ENCODE measurements around the gene ENDOV. TPM values are rescaled to one million over a fixed set of nuclear protein-coding genes. Genes with fewer than 3 reads are reported as not detected.

ENDOV gene
- 10 to 100 TPM; 20.6 TPM for total RNA-seq
- 10 to 100 TPM in 1 of 3 donors, 1 to 10 TPM in 2; 7.5 to 10.3 (median 9.5) TPM for polyA plus RNA-seq
- total RNA-seq, result 5.9 to 17.2 (median 9.5) reads per million in 6 experiments

DNA sequence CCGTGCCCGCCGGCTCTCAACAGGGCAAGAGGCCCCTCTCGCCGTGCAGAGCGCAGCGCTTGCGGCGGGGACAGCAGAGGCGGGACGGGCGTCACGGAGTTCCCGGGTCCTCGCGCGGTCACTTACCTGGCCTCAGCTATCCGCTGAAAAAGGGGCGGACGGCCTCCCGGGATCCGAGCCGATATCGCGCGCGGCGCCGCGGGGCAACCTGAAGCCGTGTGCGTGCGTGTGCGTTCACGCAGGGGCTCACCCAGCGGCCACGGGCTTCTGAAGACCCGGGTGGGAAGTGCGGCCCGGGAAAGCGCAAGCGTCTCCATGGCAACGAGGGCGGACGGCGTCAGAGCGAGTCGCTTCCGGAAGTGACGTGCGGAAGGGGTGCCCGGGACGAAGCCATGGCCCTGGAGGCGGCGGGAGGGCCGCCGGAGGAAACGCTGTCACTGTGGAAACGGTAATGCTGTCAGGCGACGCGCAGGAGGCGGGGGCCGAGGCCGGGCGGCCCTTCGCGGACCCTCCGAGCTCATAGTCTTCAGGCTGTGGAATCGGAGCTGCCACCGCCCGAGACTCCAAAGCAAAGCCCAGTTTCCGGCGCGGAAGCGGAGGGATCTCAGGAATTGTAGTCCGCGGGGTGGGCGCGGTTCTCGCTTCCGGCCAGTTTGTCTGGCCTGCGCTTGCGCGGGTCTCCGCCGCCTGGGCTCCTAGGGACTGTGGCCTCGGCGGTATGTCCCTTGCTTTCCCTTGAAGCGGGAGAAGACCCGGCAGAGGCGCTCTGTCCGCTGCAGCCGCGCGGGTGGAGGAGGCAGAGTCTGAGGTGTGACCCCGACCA lies at the start of gene ENDOV:
ENDOV (plus strand) TSS at position 365 of the 823 bp plus-strand sequence; CDS start at position 393, 28 bp downstream.
- DNase-seq (peak; percentile 91 to 98 (median 95)), ATAC-seq (peak; percentile 89 to 91)
- Mint-ChIP-seq H3K4me3 (peak within 1 kb of the TSS; percentile 69 to 95 (median 88)), H3K9me3 (no peaks in the 10 kb centered on the region), H3K4me1 (peaks cover 27 to 44% (median 29%) of the 10 kb centered on the region in 4 donors), H3K27me3 (peaks cover 2 to 15% (median 5%) of the 10 kb centered on the region in 5 donors), H3K27ac (peak within 1 kb of the TSS; percentile 57 to 97 (median 90)), H3K36me3 (peaks cover 0 to 16% (median 0%) of the 10 kb centered on the region in 3 donors)
- POLR2A ChIA-PET, result interaction anchor here (1.2 to 2.0 kb wide), 3 partner anchors 9 to 39 kb away, joined by 4 to 6 read pairs (median 5); no protein-coding TSS in a partner anchor

DNA sequence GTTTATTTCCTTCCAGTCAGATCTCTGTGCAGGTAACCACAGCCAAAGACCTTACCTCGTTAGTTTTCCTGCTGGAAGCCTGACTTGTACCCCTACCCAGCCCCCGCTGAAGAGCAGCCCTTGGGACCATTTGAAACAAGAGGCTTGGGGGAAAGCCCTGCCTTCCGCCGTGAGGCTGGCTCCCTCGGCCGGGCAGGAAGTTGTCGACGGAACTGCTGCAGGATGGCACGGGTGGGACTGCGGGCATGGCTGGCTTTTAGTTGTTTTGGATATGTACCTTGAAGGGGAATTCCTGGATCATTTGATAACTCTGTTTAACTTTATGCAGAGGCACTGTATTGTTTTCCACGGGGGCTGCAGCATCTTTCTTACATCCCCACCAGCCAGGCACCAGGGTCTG lies 49.0 kb upstream of the ENDOV start:
- peak overlapping the region in 2 of 10 donors; percentile 36 to 63 for H3K27ac Mint-ChIP-seq
- peaks cover 6 to 92% (median 29%) of the 10 kb centered on the region in 3 donors for H3K36me3 Mint-ChIP-seq
- POLR2A ChIA-PET, result no interaction called here
- no peak for ATAC-seq
- no peaks in the 10 kb centered on the region for H3K9me3 Mint-ChIP-seq
- H3K4me1 Mint-ChIP-seq, result peaks cover 0 to 2% (median 0%) of the 10 kb centered on the region in 4 donors
- H3K27me3 Mint-ChIP-seq, result no peaks in the 10 kb centered on the region
- no peak overlapping the region for H3K4me3 Mint-ChIP-seq
- no peak for DNase-seq

DNA sequence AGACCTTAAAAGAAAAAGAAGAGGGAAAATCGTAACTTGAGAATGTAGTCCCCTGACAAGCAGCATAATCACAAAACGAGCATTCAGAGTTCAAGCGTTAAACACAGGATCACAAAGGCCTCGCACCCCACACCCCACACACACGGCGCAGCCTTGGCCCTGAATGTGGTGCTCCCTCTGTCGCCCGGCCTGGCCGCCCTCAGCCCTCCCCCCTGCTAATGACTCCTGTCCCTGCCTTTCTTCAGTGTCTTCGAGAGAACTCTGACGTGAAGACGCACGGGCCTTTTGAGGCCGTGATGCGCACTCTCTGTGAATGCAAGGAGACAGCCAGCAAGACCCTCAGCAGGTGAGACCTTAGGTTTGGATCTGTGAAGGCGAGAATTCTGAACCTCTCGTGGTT lies 47.5 kb upstream of the ENDOV start:
- Mint-ChIP-seq H3K36me3 (peaks cover 0 to 91% (median 19%) of the 10 kb centered on the region in 3 donors), H3K4me3 (no peak overlapping the region), H3K4me1 (no peaks in the 10 kb centered on the region), H3K27ac (peak overlapping the region in 2 of 10 donors; percentile 16 to 49), H3K27me3 (no peaks in the 10 kb centered on the region), H3K9me3 (no peaks in the 10 kb centered on the region)
- POLR2A ChIA-PET, result no interaction called here
- DNase-seq (no peak), ATAC-seq (no peak)

DNA sequence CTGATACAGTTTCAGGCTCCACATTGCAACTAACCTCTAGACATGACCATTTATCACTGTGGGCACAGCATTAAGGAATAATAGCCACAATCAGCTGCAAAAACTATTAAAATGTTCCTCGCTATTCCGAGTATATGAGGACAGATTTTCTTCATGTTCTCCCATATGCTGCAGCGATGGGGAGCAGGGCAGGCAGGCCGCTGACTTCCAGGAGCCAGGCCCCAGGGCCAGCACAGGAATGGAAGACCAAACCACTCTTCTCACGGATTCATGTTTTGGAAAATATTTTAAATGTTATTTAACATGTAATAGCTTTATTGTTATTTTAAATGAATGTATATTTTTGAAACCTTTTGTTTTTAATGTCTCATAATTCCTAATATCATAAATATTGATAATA lies 43.8 kb upstream of the ENDOV start:
- H3K27ac Mint-ChIP-seq, result peak overlapping the region in 1 of 10 donors; percentile 71
- H3K4me1 Mint-ChIP-seq, result no peaks in the 10 kb centered on the region
- DNase-seq (no peak), ATAC-seq (no peak)
- peaks cover 0 to 97% (median 40%) of the 10 kb centered on the region in 3 donors for H3K36me3 Mint-ChIP-seq
- peak overlapping the region in 1 of 10 donors; percentile 20 for H3K4me3 Mint-ChIP-seq
- no peaks in the 10 kb centered on the region for H3K27me3 Mint-ChIP-seq
- POLR2A ChIA-PET, result no interaction called here
- H3K9me3 Mint-ChIP-seq, result no peaks in the 10 kb centered on the region

DNA sequence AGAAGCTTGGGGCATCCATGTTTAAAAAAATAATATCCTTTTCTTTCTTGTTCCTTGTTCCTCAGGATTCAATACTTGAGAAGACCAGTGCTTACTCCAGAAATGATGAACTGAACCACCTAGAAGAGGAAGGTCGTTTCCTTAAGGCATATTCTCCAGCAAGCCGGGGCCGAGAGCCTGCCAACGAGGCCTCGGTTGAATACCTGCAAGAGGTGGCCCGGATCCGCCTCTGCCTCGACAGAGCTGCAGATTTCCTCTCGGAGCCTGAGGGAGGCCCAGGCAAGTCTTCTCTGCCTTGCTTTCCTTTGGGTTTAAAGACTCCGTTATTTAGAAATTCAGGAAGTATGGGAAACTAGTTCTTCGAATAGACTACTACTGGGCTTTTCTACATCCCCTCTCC lies 42.5 kb upstream of the ENDOV start:
- H3K36me3 Mint-ChIP-seq, result peaks cover 0 to 98% (median 42%) of the 10 kb centered on the region in 3 donors
- H3K27me3 Mint-ChIP-seq, result no peaks in the 10 kb centered on the region
- H3K4me3 Mint-ChIP-seq, result no peak overlapping the region
- H3K4me1 Mint-ChIP-seq, result no peaks in the 10 kb centered on the region
- no peaks in the 10 kb centered on the region for H3K9me3 Mint-ChIP-seq
- ATAC-seq (no peak), DNase-seq (no peak)
- POLR2A ChIA-PET, result no interaction called here
- peak overlapping the region in 2 of 10 donors; percentile 40 to 48 for H3K27ac Mint-ChIP-seq

DNA sequence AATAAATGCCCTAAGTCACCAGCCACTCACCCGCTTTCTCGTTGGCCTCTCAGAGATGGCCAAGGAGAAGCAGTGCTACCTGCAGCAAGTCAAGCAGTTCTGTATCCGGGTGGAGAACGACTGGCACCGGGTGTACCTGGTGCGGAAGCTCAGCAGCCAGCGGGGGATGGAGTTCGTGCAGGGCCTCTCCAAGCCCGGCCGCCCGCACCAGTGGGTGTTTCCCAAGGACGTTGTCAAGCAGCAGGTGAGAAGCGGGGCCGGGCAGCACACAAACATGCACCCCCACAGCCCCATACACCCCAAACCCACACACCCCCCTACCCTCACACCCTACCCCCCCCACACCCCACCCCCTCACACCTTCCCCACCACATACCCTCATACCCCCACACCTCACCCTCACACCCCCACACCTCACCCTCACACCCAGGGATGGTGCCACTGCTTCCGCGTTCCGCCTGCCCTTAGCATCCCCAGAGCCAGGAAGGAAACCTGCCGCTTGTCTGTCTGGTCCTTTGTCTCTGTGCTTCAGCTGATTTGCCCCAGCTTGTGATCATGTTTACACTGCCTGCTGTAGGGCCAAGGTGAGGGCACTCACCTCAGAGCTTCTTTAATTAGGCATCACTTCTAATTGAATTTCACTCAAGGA lies 41.9 kb upstream of the ENDOV start:
- H3K4me3 Mint-ChIP-seq, result no peak overlapping the region
- peaks cover 0 to 98% (median 41%) of the 10 kb centered on the region in 3 donors for H3K36me3 Mint-ChIP-seq
- DNase-seq (no peak), ATAC-seq (no peak)
- H3K27me3 Mint-ChIP-seq, result no peaks in the 10 kb centered on the region
- no peaks in the 10 kb centered on the region for H3K9me3 Mint-ChIP-seq
- H3K27ac Mint-ChIP-seq, result peak overlapping the region in 4 of 10 donors; percentile 29 to 77 (median 44)
- POLR2A ChIA-PET, result no interaction called here
- peaks cover 0 to 2% (median 0%) of the 10 kb centered on the region in 4 donors for H3K4me1 Mint-ChIP-seq

DNA sequence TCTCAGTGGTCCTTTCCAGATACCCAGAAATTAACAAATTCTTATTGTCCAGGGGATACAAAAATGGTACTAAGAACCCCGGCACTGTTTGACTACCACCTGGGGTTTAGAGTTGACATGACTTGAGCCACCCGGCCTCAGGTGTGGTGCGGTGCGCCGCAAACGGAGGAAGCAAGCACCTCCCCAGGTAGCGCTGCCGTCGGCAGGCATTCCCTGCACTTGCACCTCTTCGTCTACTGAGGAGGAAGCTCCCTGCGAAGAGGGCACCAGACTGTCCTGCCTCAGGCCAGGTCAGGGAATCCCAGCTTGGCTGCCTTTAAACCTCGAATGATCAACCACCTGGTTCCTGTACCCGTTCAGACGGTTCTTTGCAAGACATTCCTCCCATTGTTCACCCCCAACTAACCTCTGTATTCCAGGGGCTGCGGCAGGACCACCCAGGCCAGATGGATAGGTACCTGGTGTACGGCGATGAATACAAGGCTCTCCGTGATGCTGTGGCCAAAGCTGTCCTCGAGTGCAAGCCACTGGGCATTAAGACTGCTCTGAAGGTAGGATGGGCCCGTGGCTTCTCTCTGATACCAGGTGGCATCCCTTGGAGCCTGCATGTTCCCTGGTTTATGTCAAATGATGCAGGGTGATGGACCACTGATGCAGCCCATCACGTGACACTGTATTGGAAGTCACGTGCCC lies 40.8 kb upstream of the ENDOV start:
- ATAC-seq, result no peak
- POLR2A ChIA-PET, result no interaction called here
- H3K36me3 Mint-ChIP-seq, result peaks cover 0 to 98% (median 48%) of the 10 kb centered on the region in 3 donors
- peak overlapping the region in 4 of 10 donors; percentile 19 to 62 (median 38) for H3K27ac Mint-ChIP-seq
- H3K4me1 Mint-ChIP-seq, result peaks cover 0 to 2% (median 0%) of the 10 kb centered on the region in 4 donors
- H3K27me3 Mint-ChIP-seq, result no peaks in the 10 kb centered on the region
- H3K9me3 Mint-ChIP-seq, result no peaks in the 10 kb centered on the region
- DNase-seq, result no peak
- H3K4me3 Mint-ChIP-seq, result no peak overlapping the region

DNA sequence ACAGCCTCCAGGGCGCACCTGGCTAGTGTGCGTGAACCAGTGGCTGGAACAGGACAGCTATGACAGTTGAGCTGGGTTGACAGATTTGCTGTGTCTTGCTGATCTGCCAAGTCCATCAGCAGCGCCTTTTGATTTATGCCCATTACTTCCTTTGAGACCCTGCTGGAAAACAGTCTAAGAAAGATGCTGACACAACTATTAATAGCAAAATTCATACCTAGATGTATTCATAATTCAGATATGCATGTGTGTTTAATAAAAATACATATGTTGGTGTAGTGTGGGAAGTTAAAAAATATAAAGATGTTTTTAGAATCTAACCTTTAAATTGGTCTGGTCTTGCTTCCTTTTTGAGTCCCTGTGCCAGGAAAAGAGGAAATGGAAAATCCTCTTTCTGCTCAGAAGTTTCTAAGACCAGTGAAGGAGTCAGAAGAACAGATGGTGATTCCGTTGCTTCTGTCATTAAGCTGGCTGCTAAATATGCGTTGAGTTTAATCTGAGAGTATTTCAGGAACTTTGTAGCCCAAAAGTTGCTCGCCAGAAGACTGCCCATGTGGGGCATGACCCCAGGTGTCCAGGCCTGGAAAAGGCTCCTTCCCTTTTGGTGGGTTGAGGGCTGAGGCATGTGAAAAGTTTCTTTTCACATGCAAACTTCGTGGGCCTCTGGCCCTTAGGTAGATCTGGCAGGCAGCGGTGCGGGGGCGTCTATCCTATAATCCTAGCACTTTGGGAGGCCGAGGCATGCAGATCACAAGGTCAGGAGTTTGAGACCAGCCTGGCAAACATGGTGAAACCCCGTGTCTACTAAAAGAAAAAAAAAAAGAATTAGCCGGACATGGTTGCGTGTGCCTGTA lies 40.0 kb upstream of the ENDOV start:
- H3K4me3 Mint-ChIP-seq, result no peak overlapping the region
- H3K4me1 Mint-ChIP-seq, result peaks cover 0 to 2% (median 0%) of the 10 kb centered on the region in 4 donors
- H3K27ac Mint-ChIP-seq, result peak overlapping the region in 3 of 10 donors; percentile 19 to 62 (median 53)
- DNase-seq (no peak), ATAC-seq (no peak)
- H3K9me3 Mint-ChIP-seq, result no peaks in the 10 kb centered on the region
- H3K36me3 Mint-ChIP-seq, result peaks cover 0 to 98% (median 48%) of the 10 kb centered on the region in 3 donors
- H3K27me3 Mint-ChIP-seq, result no peaks in the 10 kb centered on the region
- POLR2A ChIA-PET, result interaction anchor here (0.6 kb wide), 1 partner anchor 16 kb away, joined by 6 read pairs; no protein-coding TSS in a partner anchor

DNA sequence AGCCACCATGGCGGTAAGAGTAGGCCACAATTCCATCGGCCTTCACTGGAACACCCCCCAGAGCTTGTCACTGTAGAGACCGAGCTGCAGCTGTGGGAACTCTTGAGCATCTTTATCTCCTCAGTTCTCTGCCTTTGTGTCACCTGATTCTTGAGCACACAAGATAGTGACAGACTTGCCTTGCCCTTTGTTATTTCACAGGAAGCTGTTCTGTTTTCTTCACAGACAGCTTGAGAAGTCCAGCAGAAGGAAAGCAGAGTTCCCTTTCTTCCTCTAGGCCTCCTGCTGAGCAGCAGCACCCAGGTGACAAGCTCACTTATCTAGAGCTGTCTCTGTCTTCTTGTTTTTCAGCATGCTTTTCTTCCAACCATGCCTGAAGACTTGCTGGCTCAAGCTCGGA lies 38.4 kb upstream of the ENDOV start:
- POLR2A ChIA-PET, result no interaction called here
- no peak overlapping the region for H3K4me3 Mint-ChIP-seq

DNA sequence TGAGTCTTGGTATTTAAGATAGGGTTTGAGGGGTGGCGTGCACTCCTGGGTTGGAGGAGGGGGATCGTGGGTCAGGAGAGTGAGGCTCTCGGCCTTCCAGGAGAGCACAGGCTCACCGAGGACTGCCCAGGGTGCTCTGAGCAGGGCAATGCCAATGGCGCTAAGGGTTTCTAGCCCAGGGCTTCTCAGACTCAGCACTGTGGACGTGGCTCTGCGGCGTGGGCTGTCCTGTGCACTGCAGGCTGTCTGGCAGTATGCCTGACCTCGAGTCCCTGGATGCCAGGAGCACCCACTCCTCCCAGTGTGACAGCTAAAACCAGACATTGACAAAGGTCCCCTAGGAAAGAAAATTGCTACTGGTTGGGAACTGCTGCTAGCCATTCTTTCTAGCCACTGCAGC lies 37.2 kb upstream of the ENDOV start:
- Mint-ChIP-seq H3K27me3 (no peaks in the 10 kb centered on the region), H3K36me3 (peaks cover 0 to 99% (median 52%) of the 10 kb centered on the region in 3 donors), H3K4me1 (peaks cover 0 to 2% (median 0%) of the 10 kb centered on the region in 4 donors), H3K27ac (peak overlapping the region in 4 of 10 donors; percentile 52 to 75 (median 65)), H3K9me3 (no peaks in the 10 kb centered on the region), H3K4me3 (no peak overlapping the region)
- DNase-seq (no peak), ATAC-seq (no peak)
- POLR2A ChIA-PET, result interaction anchor here (0.7 to 1.1 kb wide), 2 partner anchors 19 to 177 kb away, joined by 3 read pairs; no protein-coding TSS in a partner anchor

More for the DNA sequence above, 38.4 kb upstream of the ENDOV start:
- Mint-ChIP-seq H3K9me3 (no peaks in the 10 kb centered on the region), H3K4me1 (peaks cover 0 to 2% (median 0%) of the 10 kb centered on the region in 4 donors), H3K27me3 (no peaks in the 10 kb centered on the region), H3K27ac (peak overlapping the region in 1 of 10 donors; percentile 44), H3K36me3 (peaks cover 0 to 100% (median 46%) of the 10 kb centered on the region in 3 donors)
- DNase-seq (no peak), ATAC-seq (no peak)

DNA sequence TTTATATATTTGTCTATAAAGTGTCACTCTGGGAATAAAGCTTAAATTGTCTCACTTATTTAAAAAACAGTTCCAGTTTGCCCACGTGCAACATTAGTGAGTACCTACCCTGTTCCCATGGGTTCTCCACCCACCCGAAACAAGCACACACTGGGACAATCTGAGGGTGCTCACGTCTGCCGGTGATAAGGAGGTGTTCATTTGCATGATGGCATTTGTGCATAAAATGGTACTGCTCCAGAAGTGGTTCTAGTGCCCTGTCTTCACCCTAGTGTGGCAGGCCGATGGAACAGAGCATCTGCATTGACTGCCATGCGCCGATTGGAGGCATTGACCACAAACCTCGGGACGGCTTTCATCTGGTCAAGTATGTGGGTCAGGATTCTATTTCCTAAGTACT lies 35.6 kb upstream of the ENDOV start:
- H3K27ac Mint-ChIP-seq, result peak overlapping the region in 5 of 10 donors; percentile 23 to 74 (median 56)
- H3K36me3 Mint-ChIP-seq, result peaks cover 0 to 99% (median 55%) of the 10 kb centered on the region in 3 donors
- H3K4me1 Mint-ChIP-seq, result peaks cover 0 to 6% (median 2%) of the 10 kb centered on the region in 4 donors
- POLR2A ChIA-PET, result no interaction called here
- no peak for ATAC-seq
- no peaks in the 10 kb centered on the region for H3K9me3 Mint-ChIP-seq
- no peak for DNase-seq
- H3K27me3 Mint-ChIP-seq, result no peaks in the 10 kb centered on the region
- no peak overlapping the region for H3K4me3 Mint-ChIP-seq
